Hepatocyte (in vitro differentiated cells): ENCODE data around the gene TMEM250.

ENCODE experiments used
- CTCF ChIP-seq: fragments of 200-600 bp; sonication (generic); IDR thresholded peaks from 2 replicates; pipeline ENCODE4 v1.5.1; 2016; ENCODE audit warnings: antibody characterized with exemption, mild to moderate bottlenecking; ENCODE audit not compliant: poor library complexity
- EZH2 ChIP-seq: fragments of 200-600 bp; sonication (generic); IDR thresholded peaks from 2 replicates; pipeline ENCODE4 v1.6.1; 2016; ENCODE audit warnings: antibody characterized with exemption, mild to moderate bottlenecking, borderline replicate concordance
- EZH2phosphoT487 ChIP-seq: fragments of 200-600 bp; sonication (generic); IDR thresholded peaks from one replicate; pipeline ENCODE4 v1.6.1; 2018; ENCODE audit warnings: antibody characterized with exemption, mild to moderate bottlenecking, low read depth, moderate library complexity; ENCODE audit not compliant: unreplicated experiment, severe bottlenecking

- TF ChIP-seq CTCF (no peak), EZH2 (no peak), EZH2phosphoT487 (no peak)
Measured at GRCh38 chr9:136155576-136155975, 36.9 kb upstream of the TMEM250 start.
